ENCODE measurements around the gene FBN1. TPM values are rescaled to one million over a fixed set of nuclear protein-coding genes. Genes with fewer than 3 reads are reported as not detected.

Gene FBN1
- total and polyA plus RNA-seq, 2 donors (not counting 3 experiments of a cell fraction or from before 2014, with no cell fraction given) = 107 to 111 TPM

DNA sequence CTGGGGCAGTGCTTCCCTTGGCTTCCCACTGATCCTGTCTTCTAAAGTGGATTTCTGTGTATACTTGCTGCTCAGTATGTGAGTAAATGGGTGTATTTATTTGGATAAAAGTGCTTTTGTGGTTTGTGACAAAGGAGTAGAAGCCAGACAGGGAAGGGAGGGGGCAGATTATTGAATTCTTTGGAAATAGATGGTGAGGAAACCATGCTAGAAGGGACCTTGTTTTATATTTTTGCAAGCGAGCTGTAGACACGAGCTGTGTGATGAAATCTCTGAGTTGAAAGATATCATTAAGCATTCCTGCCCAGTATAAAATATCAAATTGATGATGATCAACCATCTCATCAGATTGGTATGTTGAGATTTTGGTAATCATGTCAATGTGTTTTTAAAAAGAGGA lies 245.4 kb downstream of the FBN1 start:
- no peaks in the 10 kb centered on the region for H3K27me3 ChIP-seq (ENCODE audit: control insufficient read depth in 2 of 2, insufficient read depth in 2 of 2, low read length in 2 of 2)
- CTCF ChIA-PET = no interaction called here
- H2AFZ ChIP-seq (ENCODE audit: low read depth, low read length) = no peak overlapping the region
- no peak overlapping the region for H3K4me2 ChIP-seq (ENCODE audit: insufficient read depth, low read length)
- no peaks in the 10 kb centered on the region for H3K9me1 ChIP-seq (replicated peaks; ENCODE audit: control insufficient read depth, extremely low read depth, insufficient read depth, low read length)
- no peak overlapping the region for H3K27ac ChIP-seq (ENCODE audit: insufficient read depth, low read depth, low read length)
- BruUV-seq (replicated peaks) = no TSS peak
- POLR2A ChIA-PET = no interaction called here
- H3K79me2 ChIP-seq (ENCODE audit: control insufficient read depth, insufficient read depth, low read length) = no peaks in the 10 kb centered on the region
- DNase-seq (ENCODE audit: low read depth, low spot score) = no peak
- no peak for TF ChIP-seq POLR2AphosphoS5 (IDR thresholded peaks at IDR 0.05; ENCODE audit: insufficient read depth, low read depth, low read length)
- no peak for TF ChIP-seq POLR2A (IDR thresholded peaks at IDR 0.05; ENCODE audit: low read depth, low read length)
- TF ChIP-seq, protein P1, sequence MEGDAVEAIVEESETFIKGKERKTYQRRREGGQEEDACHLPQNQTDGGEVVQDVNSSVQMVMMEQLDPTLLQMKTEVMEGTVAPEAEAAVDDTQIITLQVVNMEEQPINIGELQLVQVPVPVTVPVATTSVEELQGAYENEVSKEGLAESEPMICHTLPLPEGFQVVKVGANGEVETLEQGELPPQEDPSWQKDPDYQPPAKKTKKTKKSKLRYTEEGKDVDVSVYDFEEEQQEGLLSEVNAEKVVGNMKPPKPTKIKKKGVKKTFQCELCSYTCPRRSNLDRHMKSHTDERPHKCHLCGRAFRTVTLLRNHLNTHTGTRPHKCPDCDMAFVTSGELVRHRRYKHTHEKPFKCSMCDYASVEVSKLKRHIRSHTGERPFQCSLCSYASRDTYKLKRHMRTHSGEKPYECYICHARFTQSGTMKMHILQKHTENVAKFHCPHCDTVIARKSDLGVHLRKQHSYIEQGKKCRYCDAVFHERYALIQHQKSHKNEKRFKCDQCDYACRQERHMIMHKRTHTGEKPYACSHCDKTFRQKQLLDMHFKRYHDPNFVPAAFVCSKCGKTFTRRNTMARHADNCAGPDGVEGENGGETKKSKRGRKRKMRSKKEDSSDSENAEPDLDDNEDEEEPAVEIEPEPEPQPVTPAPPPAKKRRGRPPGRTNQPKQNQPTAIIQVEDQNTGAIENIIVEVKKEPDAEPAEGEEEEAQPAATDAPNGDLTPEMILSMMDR (IDR thresholded peaks at IDR 0.05; ENCODE audit: extremely low read depth in 1 of 2, insufficient read depth in 1 of 2, low read depth in 1 of 2, low read length in 2 of 2) = no peak
- TF ChIP-seq, protein P2, sequence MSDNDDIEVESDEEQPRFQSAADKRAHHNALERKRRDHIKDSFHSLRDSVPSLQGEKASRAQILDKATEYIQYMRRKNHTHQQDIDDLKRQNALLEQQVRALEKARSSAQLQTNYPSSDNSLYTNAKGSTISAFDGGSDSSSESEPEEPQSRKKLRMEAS (IDR thresholded peaks at IDR 0.05; ENCODE audit: insufficient read depth, insufficient read length) = no peak
- TF ChIP-seq EZH2 (IDR thresholded peaks at IDR 0.05; ENCODE audit: borderline replicate concordance, low read depth, low read length, severe bottlenecking) = no peak
- no peak for TF ChIP-seq MYC (IDR thresholded peaks at IDR 0.05; ENCODE audit: low read depth, low read length)
- no peak for TF ChIP-seq JUN (IDR thresholded peaks at IDR 0.05; ENCODE audit: borderline replicate concordance, insufficient read depth, insufficient read length, low read depth)
- TF ChIP-seq GATA2 (IDR thresholded peaks at IDR 0.05; ENCODE audit: insufficient read depth, insufficient read length, low read depth, low read length) = no peak
- TF ChIP-seq FOS (IDR thresholded peaks at IDR 0.05; ENCODE audit: borderline replicate concordance, insufficient read depth, low read length) = no peak
- dilution Hi-C loops (cut with MboI; ENCODE audit: extremely low pct_ligation_motif_present, low sequenced_read_pairs) = no loop called here
- peaks cover 9% of the 10 kb centered on the region for H3K4me1 ChIP-seq (ENCODE audit: control insufficient read depth, extremely low read depth, insufficient read depth, low read length)
- no peaks in the 10 kb centered on the region for H3K9me3 ChIP-seq (replicated peaks; ENCODE audit: control insufficient read depth, insufficient read depth, low read length)
- no peak for FAIRE-seq
- no peaks in the 10 kb centered on the region for H3K36me3 ChIP-seq (ENCODE audit: control insufficient read depth in 2 of 2, extremely low read depth in 1 of 2, insufficient read depth in 2 of 2, low read length in 2 of 2)
- H3K9ac ChIP-seq (replicated peaks; ENCODE audit: extremely low read depth, insufficient read depth, low read length) = no peak overlapping the region
- H3K4me3 ChIP-seq (replicated peaks in 1 of 3; ENCODE audit: insufficient read depth in 1 of 3, low read depth in 1 of 3, low read length in 3 of 3) = no peak overlapping the region
- intact Hi-C loops (cut with micrococcal nuclease) = no loop called here
- no peaks in the 10 kb centered on the region for H4K20me1 ChIP-seq (replicated peaks; ENCODE audit: control insufficient read depth, extremely low read depth, insufficient read depth, low read length)

Measured in endothelial cell of umbilical vein (primary cell).